DOHH2 (cell line): ENCODE results near the gene OR11H1.
"Not testable (repeated sequence)": the region's sequence is repeated elsewhere in the genome, so short reads cannot be mapped to it uniquely, and the experiment has no call there.

ENCODE experiments used
- EZH2phosphoT487 ChIP-seq: fragments of 200-600 bp; sonication (generic); IDR thresholded peaks from 2 replicates; pipeline ENCODE4 v1.6.1; 2017; ENCODE audit warnings: borderline replicate concordance, mild to moderate bottlenecking, antibody characterized with exemption, low read length, moderate library complexity, mixed read lengths
- TF ChIP-seq, protein P1 (sequence below): fragments of 200-600 bp; sonication (generic); IDR thresholded peaks from one replicate; pipeline ENCODE4 v1.5.1; 2014; ENCODE audit warnings: antibody characterized with exemption, mild to moderate bottlenecking, low read depth, low read length; ENCODE audit not compliant: poor library complexity, severe bottlenecking

DNA sequence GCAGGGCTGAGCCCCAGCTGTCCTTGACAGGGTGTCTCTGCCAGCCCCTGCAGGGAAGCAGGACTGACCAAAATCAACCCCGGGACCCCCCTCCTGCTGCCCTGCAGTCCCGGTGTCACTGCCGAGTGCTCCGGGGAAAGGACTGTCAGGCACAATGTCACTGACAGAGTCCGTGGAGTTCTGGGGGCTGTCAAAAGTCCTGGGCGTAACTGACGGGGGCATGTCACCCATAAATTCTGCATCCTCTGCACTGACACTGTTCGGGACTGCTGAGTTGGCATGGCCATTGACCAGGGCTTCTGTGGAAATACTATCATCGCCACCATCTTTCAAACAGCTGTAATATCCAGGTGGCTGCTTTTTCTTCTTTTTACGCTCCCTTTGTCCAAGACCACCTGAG, 35.5 kb downstream of the OR11H1 start:
- TF ChIP-seq, protein P1, sequence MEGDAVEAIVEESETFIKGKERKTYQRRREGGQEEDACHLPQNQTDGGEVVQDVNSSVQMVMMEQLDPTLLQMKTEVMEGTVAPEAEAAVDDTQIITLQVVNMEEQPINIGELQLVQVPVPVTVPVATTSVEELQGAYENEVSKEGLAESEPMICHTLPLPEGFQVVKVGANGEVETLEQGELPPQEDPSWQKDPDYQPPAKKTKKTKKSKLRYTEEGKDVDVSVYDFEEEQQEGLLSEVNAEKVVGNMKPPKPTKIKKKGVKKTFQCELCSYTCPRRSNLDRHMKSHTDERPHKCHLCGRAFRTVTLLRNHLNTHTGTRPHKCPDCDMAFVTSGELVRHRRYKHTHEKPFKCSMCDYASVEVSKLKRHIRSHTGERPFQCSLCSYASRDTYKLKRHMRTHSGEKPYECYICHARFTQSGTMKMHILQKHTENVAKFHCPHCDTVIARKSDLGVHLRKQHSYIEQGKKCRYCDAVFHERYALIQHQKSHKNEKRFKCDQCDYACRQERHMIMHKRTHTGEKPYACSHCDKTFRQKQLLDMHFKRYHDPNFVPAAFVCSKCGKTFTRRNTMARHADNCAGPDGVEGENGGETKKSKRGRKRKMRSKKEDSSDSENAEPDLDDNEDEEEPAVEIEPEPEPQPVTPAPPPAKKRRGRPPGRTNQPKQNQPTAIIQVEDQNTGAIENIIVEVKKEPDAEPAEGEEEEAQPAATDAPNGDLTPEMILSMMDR: not testable (repeated sequence)
- not testable (repeated sequence) for TF ChIP-seq EZH2phosphoT487
